PC-3 (cell line): Measurements from ENCODE around the gene KRCC1. TPM values are rescaled to one million over a fixed set of nuclear protein-coding genes. Genes with fewer than 3 reads are reported as not detected.

Source experiments
- ATAC-seq: fragments of 200-7000 bp; cut with Tn5 transposase; 2 replicates; pipeline ENCODE4 v1.9.1; 2020; ENCODE audit warnings: mild to moderate bottlenecking, moderate library complexity
- BruUV-seq: library from RNA; stranded (reverse); fragments of 400-500 nt; replicated peaks from 2 replicates; lab custom pipeline; 2021; lab: Mats Ljungman, UMichigan
- CTCF ChIA-PET: fragments of 300-600 bp; sonication (Branson Sonifier 250); formaldehyde crosslinking; loops from one replicate; lab custom pipeline; 2022; ENCODE audit warnings: antibody characterized with exemption; lab: Charles Lee
- POLR2A ChIA-PET: fragments of 300-600 bp; sonication (Branson Sonifier 250); formaldehyde crosslinking; loops from one replicate; lab custom pipeline; 2022; ENCODE audit warnings: antibody characterized with exemption; ENCODE audit not compliant: unreplicated experiment; lab: Charles Lee
- DNase-seq: peaks from one replicate; pipeline ENCODE4 v3.0.0-alpha.2; 2015
- H2AFZ ChIP-seq: fragments of 300-600 bp; sonication (generic); 2 replicates; pipeline ENCODE4 v1.6.0; 2016; ENCODE audit warnings: antibody characterized with exemption, low read length
- H3F3A ChIP-seq: fragments of 300-600 bp; sonication (generic); one replicate; pipeline ENCODE4 v1.6.0; 2017; ENCODE audit warnings: antibody characterized with exemption, low read length, control low read depth, mild to moderate bottlenecking; ENCODE audit not compliant: unreplicated experiment
- H3K27ac ChIP-seq: fragments of 300-600 bp; sonication (generic); 2 replicates; pipeline ENCODE4 v1.5.1; 2016; ENCODE audit warnings: mild to moderate bottlenecking, low read length
- H3K27me3 ChIP-seq: fragments of 300-600 bp; sonication (generic); 2 replicates; pipeline ENCODE4 v1.6.1; 2016; ENCODE audit warnings: low read length, mixed read lengths
- H3K36me3 ChIP-seq: fragments of 300-600 bp; sonication (generic); 2 replicates; pipeline ENCODE4 v1.6.1; 2016; ENCODE audit warnings: low read depth, mixed run types, low read length, mixed read lengths
- H3K4me1 ChIP-seq: fragments of 300-600 bp; sonication (generic); 2 replicates; pipeline ENCODE4 v1.5.1; 2016; ENCODE audit warnings: low read length; ENCODE audit not compliant: insufficient read depth
- H3K4me2 ChIP-seq: fragments of 300-600 bp; sonication (generic); 2 replicates; pipeline ENCODE4 v1.6.0; 2016; ENCODE audit warnings: low read length
- H3K4me3 ChIP-seq: fragments of 300-600 bp; sonication (generic); 2 replicates; pipeline ENCODE4 v1.5.1; 2016; ENCODE audit warnings: mild to moderate bottlenecking, low read length, mixed read lengths
- H3K79me2 ChIP-seq: fragments of 300-600 bp; sonication (generic); 2 replicates; pipeline ENCODE4 v1.6.1; 2017; ENCODE audit warnings: low read length, mixed read lengths
- H3K9ac ChIP-seq: fragments of 300-600 bp; sonication (generic); 2 replicates; pipeline ENCODE4 v1.6.0; 2016; ENCODE audit warnings: mild to moderate bottlenecking, low read length
- H3K9me2 ChIP-seq: fragments of 300-600 bp; sonication (generic); replicated peaks from 2 replicates; pipeline ENCODE4 v1.6.1; 2016; ENCODE audit warnings: mixed run types, low read length, mixed read lengths
- H3K9me3 ChIP-seq: fragments of 300-600 bp; sonication (generic); 2 replicates; pipeline ENCODE4 v1.6.1; 2016; ENCODE audit warnings: low read length, mixed read lengths
- H4K20me1 ChIP-seq: fragments of 300-600 bp; sonication (generic); 2 replicates; pipeline ENCODE4 v1.6.1; 2016; ENCODE audit warnings: low read length, mixed read lengths
- EZH2 ChIP-seq: fragments of 300-600 bp; sonication (generic); IDR thresholded peaks from one replicate; pipeline ENCODE4 v1.6.1; 2017; ENCODE audit warnings: antibody characterized with exemption, mild to moderate bottlenecking, low read length; ENCODE audit not compliant: unreplicated experiment
- EZH2phosphoT487 ChIP-seq: fragments of 300-600 bp; sonication (generic); IDR thresholded peaks from 2 replicates; pipeline ENCODE4 v1.6.1; 2018; ENCODE audit warnings: mild to moderate bottlenecking, antibody characterized with exemption, low read length, borderline replicate concordance
- intact Hi-C: fragments of 100-400 bp; cut with micrococcal nuclease; formaldehyde crosslinking; loops from 2 replicates; pipeline ENCODE4 v1.9.0; 2023
- total RNA-seq: library from RNA; depleted of rRNA; stranded (reverse); fragments of >200 nt; gene quantifications from 2 replicates; pipeline ENCODE4 v1.2.3, GENCODE V29; 2014
- TF ChIP-seq, protein P1 (sequence below): fragments of 300-600 bp; sonication (generic); conservative IDR thresholded peaks from 2 replicates; pipeline ENCODE4 v1.5.1; 2017; ENCODE audit warnings: antibody characterized with exemption, low read depth, mild to moderate bottlenecking, low read length

Gene KRCC1
- total RNA-seq, 1 experiment from 2014 or later, result 14.1 TPM

DNA sequence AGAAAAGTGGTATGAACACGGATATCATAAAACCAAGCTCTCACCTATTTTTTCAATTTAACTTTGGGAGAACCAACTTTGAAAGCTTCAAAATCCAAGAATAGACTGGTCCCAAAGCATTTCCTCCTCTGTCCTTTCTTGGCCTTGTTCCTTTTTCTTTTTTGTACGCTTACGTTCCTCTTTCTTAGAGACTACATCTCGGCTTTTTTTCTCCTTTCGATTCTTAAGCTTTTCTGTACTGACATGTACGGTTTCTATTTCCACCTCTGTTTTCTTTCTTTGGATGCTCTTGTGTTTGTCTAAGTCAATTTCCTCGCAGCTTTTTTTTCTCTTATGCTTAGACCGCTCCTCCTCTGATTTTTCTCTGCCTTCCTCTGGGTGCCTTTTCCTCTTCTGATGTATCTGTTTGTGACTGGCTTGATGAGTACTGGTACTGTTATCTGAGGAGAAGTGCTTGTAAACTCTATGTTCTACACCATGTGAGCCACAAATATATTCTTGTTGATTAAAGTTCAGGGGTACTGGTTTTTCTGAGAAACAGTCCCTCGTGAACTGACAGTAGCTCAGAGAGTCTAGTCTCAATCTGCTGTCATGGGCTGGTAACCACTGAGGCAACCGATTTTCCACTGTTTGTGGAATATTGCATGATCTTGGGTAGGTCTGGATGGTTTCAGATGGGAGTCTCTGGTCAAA is 27.7 kb downstream of the KRCC1 start:
- DNase-seq (no peak), ATAC-seq (no peak)
- no peak overlapping the region for H3K27ac ChIP-seq
- CTCF ChIA-PET, result no interaction called here
- TF ChIP-seq, protein P1, sequence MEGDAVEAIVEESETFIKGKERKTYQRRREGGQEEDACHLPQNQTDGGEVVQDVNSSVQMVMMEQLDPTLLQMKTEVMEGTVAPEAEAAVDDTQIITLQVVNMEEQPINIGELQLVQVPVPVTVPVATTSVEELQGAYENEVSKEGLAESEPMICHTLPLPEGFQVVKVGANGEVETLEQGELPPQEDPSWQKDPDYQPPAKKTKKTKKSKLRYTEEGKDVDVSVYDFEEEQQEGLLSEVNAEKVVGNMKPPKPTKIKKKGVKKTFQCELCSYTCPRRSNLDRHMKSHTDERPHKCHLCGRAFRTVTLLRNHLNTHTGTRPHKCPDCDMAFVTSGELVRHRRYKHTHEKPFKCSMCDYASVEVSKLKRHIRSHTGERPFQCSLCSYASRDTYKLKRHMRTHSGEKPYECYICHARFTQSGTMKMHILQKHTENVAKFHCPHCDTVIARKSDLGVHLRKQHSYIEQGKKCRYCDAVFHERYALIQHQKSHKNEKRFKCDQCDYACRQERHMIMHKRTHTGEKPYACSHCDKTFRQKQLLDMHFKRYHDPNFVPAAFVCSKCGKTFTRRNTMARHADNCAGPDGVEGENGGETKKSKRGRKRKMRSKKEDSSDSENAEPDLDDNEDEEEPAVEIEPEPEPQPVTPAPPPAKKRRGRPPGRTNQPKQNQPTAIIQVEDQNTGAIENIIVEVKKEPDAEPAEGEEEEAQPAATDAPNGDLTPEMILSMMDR, result no peak
- TF ChIP-seq EZH2phosphoT487 (no peak), EZH2 (no peak)
- POLR2A ChIA-PET, result no interaction called here
- no peak overlapping the region for H3K9ac ChIP-seq
- H3K36me3 ChIP-seq, result no peaks in the 10 kb centered on the region
- no peaks in the 10 kb centered on the region for H3K9me3 ChIP-seq
- H3K27me3 ChIP-seq, result no peaks in the 10 kb centered on the region
- TSS peak; percentile 37 for BruUV-seq
- no peaks in the 10 kb centered on the region for H3K9me2 ChIP-seq
- H3F3A ChIP-seq, result no peaks in the 10 kb centered on the region
- H3K4me1 ChIP-seq, result no peaks in the 10 kb centered on the region
- H2AFZ ChIP-seq, result no peak overlapping the region
- H3K4me3 ChIP-seq, result no peak overlapping the region
- no peaks in the 10 kb centered on the region for H4K20me1 ChIP-seq
- intact Hi-C loops, result no loop called here
- H3K4me2 ChIP-seq, result no peak overlapping the region
- H3K79me2 ChIP-seq, result no peaks in the 10 kb centered on the region

DNA sequence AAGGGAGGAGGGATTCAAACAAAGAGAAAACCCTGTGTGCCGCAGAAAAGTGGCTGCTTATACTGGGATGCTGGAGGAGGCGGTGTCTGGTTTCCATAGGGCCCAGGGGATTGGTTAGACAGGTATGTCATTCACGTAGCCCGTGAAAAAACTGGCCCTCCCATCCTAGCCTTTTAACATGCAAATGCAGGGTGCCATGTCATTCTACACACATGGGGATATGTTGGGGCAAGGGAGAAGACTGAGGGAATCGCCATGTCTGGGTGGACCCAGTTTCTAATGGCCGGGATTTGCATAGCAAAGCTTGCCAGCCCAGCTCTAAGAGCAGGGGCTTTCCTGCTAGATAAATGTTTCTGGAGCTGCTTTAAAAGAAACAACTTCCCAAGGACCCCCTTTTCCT is 31.1 kb downstream of the KRCC1 start:
- Histone ChIP-seq H3K9me3 (no peaks in the 10 kb centered on the region), H2AFZ (no peak overlapping the region), H4K20me1 (no peaks in the 10 kb centered on the region), H3K4me2 (no peak overlapping the region), H3K36me3 (no peaks in the 10 kb centered on the region), H3F3A (no peaks in the 10 kb centered on the region), H3K4me3 (no peak overlapping the region), H3K27ac (no peak overlapping the region), H3K79me2 (no peaks in the 10 kb centered on the region), H3K9ac (no peak overlapping the region), H3K27me3 (no peaks in the 10 kb centered on the region), H3K4me1 (no peaks in the 10 kb centered on the region), H3K9me2 (no peaks in the 10 kb centered on the region)
- TF ChIP-seq EZH2, result no peak
- TF ChIP-seq, protein P1, result no peak
- TF ChIP-seq EZH2phosphoT487, result no peak
- CTCF ChIA-PET, result no interaction called here
- ATAC-seq (no peak), DNase-seq (no peak)
- POLR2A ChIA-PET, result interaction anchor here (0.6 kb wide), 1 partner anchor 8 kb away, joined by 3 read pairs; the partner anchor contains the start of gene RNU2-63P
- intact Hi-C loops, result no loop called here
- BruUV-seq, result no TSS peak

DNA sequence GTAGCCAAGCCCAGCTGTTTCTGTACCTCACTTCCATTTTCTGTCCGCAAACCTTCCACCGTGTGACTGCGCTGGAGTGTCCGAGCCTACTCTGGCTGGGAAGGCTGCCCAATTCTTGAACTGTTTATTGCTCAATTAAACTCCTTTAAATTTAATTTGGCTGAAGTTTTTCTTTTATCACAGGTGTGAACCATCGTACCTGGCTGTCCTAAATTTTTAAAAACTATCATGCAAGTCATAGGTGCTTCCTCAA is 33.0 kb downstream of the KRCC1 start:
- H3K4me2 ChIP-seq, result no peak overlapping the region

More for the DNA sequence above, 33.0 kb downstream of the KRCC1 start:
- Histone ChIP-seq H3K9ac (no peak overlapping the region), H3K9me2 (no peaks in the 10 kb centered on the region), H2AFZ (no peak overlapping the region), H3K4me1 (no peaks in the 10 kb centered on the region), H4K20me1 (no peaks in the 10 kb centered on the region), H3K9me3 (no peaks in the 10 kb centered on the region), H3K36me3 (no peaks in the 10 kb centered on the region), H3K27ac (no peak overlapping the region), H3K4me3 (no peak overlapping the region), H3K79me2 (no peaks in the 10 kb centered on the region), H3F3A (no peaks in the 10 kb centered on the region), H3K27me3 (no peaks in the 10 kb centered on the region)
- CTCF ChIA-PET, result no interaction called here
- no TSS peak for BruUV-seq
- TF ChIP-seq EZH2phosphoT487, result no peak
- TF ChIP-seq, protein P1, result no peak
- no peak for TF ChIP-seq EZH2
- POLR2A ChIA-PET, result no interaction called here
- intact Hi-C loops, result no loop called here
- no peak for DNase-seq
- ATAC-seq, result no peak
